PC-9 (cell line): Measurements from ENCODE around the gene SYT15.
"Not testable (repeated sequence)": the region's sequence is repeated elsewhere in the genome, so short reads cannot be mapped to it uniquely, and the experiment has no call there.

ENCODE experiments used
- EZH2 ChIP-seq: fragments of 200-600 bp; sonication (generic); IDR thresholded peaks from 2 replicates; pipeline ENCODE4 v1.8.0; 2017; ENCODE audit warnings: antibody characterized with exemption, low read depth
- TF ChIP-seq, protein P1 (sequence below): fragments of 200-600 bp; sonication (generic); conservative IDR thresholded peaks from 2 replicates; pipeline ENCODE4 v1.6.1; 2017; ENCODE audit warnings: mixed run types, antibody characterized with exemption, mild to moderate bottlenecking, moderate library complexity

DNA sequence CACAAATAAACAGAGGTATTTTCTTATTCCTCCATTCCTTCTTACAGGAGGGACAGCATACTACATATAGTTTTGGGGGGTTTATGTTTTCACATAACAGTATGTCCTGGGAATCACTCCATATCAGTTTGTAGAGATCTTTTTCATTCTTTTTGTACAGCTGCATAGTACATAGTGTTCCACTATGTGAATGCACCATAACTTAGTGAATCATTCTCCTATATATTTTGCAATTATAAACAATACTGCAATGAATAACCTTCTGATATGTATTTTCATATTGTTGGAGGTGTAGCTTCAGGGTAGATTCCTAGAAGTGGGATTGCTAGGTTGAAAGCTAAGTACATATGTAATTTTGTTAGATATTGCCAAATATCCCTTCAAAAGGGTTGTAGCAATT, 61.1 kb downstream of the SYT15 start:
- TF ChIP-seq, protein P1, sequence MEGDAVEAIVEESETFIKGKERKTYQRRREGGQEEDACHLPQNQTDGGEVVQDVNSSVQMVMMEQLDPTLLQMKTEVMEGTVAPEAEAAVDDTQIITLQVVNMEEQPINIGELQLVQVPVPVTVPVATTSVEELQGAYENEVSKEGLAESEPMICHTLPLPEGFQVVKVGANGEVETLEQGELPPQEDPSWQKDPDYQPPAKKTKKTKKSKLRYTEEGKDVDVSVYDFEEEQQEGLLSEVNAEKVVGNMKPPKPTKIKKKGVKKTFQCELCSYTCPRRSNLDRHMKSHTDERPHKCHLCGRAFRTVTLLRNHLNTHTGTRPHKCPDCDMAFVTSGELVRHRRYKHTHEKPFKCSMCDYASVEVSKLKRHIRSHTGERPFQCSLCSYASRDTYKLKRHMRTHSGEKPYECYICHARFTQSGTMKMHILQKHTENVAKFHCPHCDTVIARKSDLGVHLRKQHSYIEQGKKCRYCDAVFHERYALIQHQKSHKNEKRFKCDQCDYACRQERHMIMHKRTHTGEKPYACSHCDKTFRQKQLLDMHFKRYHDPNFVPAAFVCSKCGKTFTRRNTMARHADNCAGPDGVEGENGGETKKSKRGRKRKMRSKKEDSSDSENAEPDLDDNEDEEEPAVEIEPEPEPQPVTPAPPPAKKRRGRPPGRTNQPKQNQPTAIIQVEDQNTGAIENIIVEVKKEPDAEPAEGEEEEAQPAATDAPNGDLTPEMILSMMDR, result not testable (repeated sequence)
- TF ChIP-seq EZH2, result not testable (repeated sequence)
